Stomach (tissue), 9 donors: ENCODE results near the gene ZNF431. TPM values are rescaled to one million over a fixed set of nuclear protein-coding genes. Genes with fewer than 3 reads are reported as not detected.

Experiments
- DNase-seq, 2 donors: peaks; one replicate each; pipeline versions ENCODE4 v3.0.0 to v3.0.0-alpha.2; 2013 to 2019
- H3K27ac ChIP-seq, 5 donors: fragments of 200-600 bp in 4 of 5; sonication (generic) in 4 of 5; one replicate each; pipeline ENCODE4 v1.5.1; 2013 to 2019; ENCODE audit warnings: mild to moderate bottlenecking in 1 of 5, moderate library complexity in 1 of 5
- H3K27me3 ChIP-seq, 3 donors: fragments of 200-600 bp; sonication (generic); one replicate each; pipeline ENCODE4 v1.5.1; 2017 to 2019; ENCODE audit warnings: mixed run types in 1 of 3
- H3K36me3 ChIP-seq, 4 donors: fragments of 200-600 bp; sonication (generic); 1 replicate in 3 of 4; 2 replicates in 1 of 4; pipeline ENCODE4 v1.5.1; 2016 to 2019
- H3K4me1 ChIP-seq, 4 donors: fragments of 200-600 bp; sonication (generic); one replicate each; pipeline ENCODE4 v1.5.1; 2016 to 2019
- H3K4me3 ChIP-seq, 4 donors: fragments of 200-600 bp; sonication (generic) in 3 of 4; one replicate each; pipeline ENCODE4 v1.5.1; 2016 to 2019; ENCODE audit warnings: mild to moderate bottlenecking in 1 of 4
- H3K9me3 ChIP-seq, 4 donors: fragments of 200-600 bp; sonication (generic); one replicate each; pipeline ENCODE4 v1.5.1; 2016 to 2019
- CTCF ChIP-seq, 7 experiments: fragments of 450-650 bp in 4 of 7; fragments of 200-600 bp in 3 of 7; sonication (generic) in 3 of 7; IDR thresholded peaks; one replicate each; pipeline ENCODE4 v1.5.1; 2016 to 2019; ENCODE audit warnings: antibody characterized with exemption in 7 of 7, control low read depth in 2 of 7, mild to moderate bottlenecking in 1 of 7
- EP300 ChIP-seq: sonication (generic); formaldehyde crosslinking; IDR thresholded peaks from one replicate; pipeline ENCODE4 v1.6.1; 2017; ENCODE audit warnings: antibody characterized with exemption
- POLR2A ChIP-seq, 4 donors: fragments of 450-650 bp; IDR thresholded peaks; one replicate each; pipeline ENCODE4 v1.6.1; 2016; ENCODE audit warnings: antibody characterized with exemption in 4 of 4, control low read depth in 2 of 4, mild to moderate bottlenecking in 1 of 4, moderate library complexity in 1 of 4
- POLR2AphosphoS5 ChIP-seq, 3 donors: sonication (generic); formaldehyde crosslinking; IDR thresholded peaks; one replicate each; pipeline ENCODE4 v1.6.1; 2016; ENCODE audit warnings: antibody characterized with exemption in 3 of 3
- WGBS, 5 donors: extraction: QIAGEN DNeasy Blood & Tissue Kit in 3 of 5; methylation state at CpG; one replicate each; pipeline versions ENCODE4 v1.1.5 to v1.1.7; 2013 to 2018; 5-methylcytosine and 5-hydroxymethylcytosine counted together
- intact Hi-C: fragments of 100-400 bp; cut with DNase I; formaldehyde crosslinking; loops from one replicate; pipeline ENCODE4 v1.15.1; 2023; ENCODE audit warnings: low total_unique reads
- polyA plus RNA-seq, 3 donors: library from polyadenylated mRNA; stranded (reverse); fragments of 200-250 nt; gene quantifications; one replicate each; pipeline ENCODE4 v1.2.3, GENCODE V29; 2013
- total RNA-seq, 5 donors: library from RNA; depleted of rRNA; stranded (reverse); fragments of >200 nt; gene quantifications; one replicate each; pipeline versions ENCODE4 v1.1.0 to v1.2.3, GENCODE V29; 2014 to 2016
- donor health status: healthy with polysubstance abuse.
- donor health status: Bipolar disorder and iron deficiency.
- donor health status: healthy.

The ZNF431 gene
- total and polyA plus RNA-seq, 8 donors: 2.0 to 55.4 (median 5.8) TPM

DNA sequence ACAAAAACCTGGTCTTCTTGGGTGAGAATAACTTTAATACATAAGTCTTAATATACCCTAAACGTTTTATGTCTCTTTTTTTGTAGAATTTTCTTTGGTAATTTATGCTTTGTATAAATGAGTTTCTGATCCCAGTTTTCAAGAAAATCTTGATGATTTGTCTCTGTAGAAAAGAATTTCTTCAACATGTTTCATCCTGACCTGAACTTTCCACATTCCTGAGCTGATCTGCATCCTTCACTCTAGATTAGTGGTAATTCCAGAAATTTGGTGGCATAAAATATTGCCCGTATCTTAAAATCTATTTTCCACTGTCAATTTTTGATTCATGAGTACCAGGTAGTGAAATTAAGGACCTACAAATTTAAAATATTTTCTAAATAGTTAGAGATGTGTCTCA is 43.5 kb upstream of the ZNF431 start:
- peaks cover 0 to 28% (median 12%) of the 10 kb centered on the region in 4 donors for H3K36me3 ChIP-seq
- no peaks in the 10 kb centered on the region for H3K27me3 ChIP-seq
- no peak overlapping the region for H3K4me3 ChIP-seq
- intact Hi-C loops: no loop called here
- no peaks in the 10 kb centered on the region for H3K4me1 ChIP-seq
- H3K27ac ChIP-seq: no peak overlapping the region
- no peaks in the 10 kb centered on the region for H3K9me3 ChIP-seq
- DNase-seq: no peak
- TF ChIP-seq POLR2A (IDR thresholded peaks at IDR 0.05) (no peak), CTCF (IDR thresholded peaks at IDR 0.05) (no peak)
- WGBS, 5 donors: 69 to 96% (median 93%) methylated on average over 2 of the region's 2 CpGs

GRCh38 chr19:21101521-21102242 is 40.2 kb upstream of the ZNF431 start:
- Histone ChIP-seq H3K27ac (no peak overlapping the region), H3K4me1 (no peaks in the 10 kb centered on the region), H3K27me3 (no peaks in the 10 kb centered on the region), H3K4me3 (no peak overlapping the region), H3K9me3 (no peaks in the 10 kb centered on the region), H3K36me3 (peaks cover 0 to 55% (median 27%) of the 10 kb centered on the region in 4 donors)
- intact Hi-C loops: no loop called here
- peak in 1 of 2 donors; percentile 31 for DNase-seq
- no peak for TF ChIP-seq CTCF (IDR thresholded peaks at IDR 0.05)
- no peak for TF ChIP-seq POLR2A (IDR thresholded peaks at IDR 0.05)
- TF ChIP-seq EP300: no peak
- TF ChIP-seq POLR2AphosphoS5 (IDR thresholded peaks at IDR 0.05): no peak
- WGBS, 5 donors: 70 to 90% (median 85%) methylated on average over 2 of the region's 2 CpGs

DNA sequence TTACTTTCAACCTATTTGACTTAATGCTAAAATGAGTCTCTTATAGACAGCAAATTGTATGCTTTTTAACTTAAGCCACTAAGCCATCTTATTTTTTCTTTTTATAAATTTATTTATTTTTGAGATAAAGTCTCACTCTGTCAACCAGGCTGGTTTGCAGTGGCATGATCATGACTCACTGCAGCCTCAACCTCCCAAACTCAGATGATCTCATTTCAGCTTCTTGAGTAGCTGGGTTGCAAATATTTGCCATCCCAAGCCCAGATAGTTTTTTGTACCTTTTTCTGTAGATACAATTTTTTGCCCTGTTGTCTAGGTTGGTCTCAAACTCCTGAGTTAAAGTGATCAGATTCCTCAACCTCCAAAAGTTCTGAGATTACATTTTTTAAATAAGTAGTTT is 32.7 kb upstream of the ZNF431 start:
- TF ChIP-seq POLR2A (IDR thresholded peaks at IDR 0.05) (no peak), EP300 (no peak), POLR2AphosphoS5 (IDR thresholded peaks at IDR 0.05) (no peak), CTCF (IDR thresholded peaks at IDR 0.05) (no peak)
- H3K27ac ChIP-seq: no peak overlapping the region

GRCh38 chr19:21110183-21110582 is 31.7 kb upstream of the ZNF431 start:
- no peak overlapping the region for H3K4me3 ChIP-seq
- no peaks in the 10 kb centered on the region for H3K27me3 ChIP-seq
- intact Hi-C loops: no loop called here
- H3K36me3 ChIP-seq: peaks cover 0 to 45% (median 13%) of the 10 kb centered on the region in 4 donors
- TF ChIP-seq POLR2AphosphoS5 (IDR thresholded peaks at IDR 0.05): no peak
- TF ChIP-seq EP300: no peak
- TF ChIP-seq POLR2A (IDR thresholded peaks at IDR 0.05): no peak
- H3K4me1 ChIP-seq: no peaks in the 10 kb centered on the region
- peaks cover 0 to 36% (median 14%) of the 10 kb centered on the region in 4 donors for H3K9me3 ChIP-seq
- 47 to 74% (median 61%) methylated on average over 1 of the region's 1 CpG for WGBS, 5 donors
- DNase-seq: no peak
- H3K27ac ChIP-seq: no peak overlapping the region

More for the DNA sequence above, 32.7 kb upstream of the ZNF431 start:
- Histone ChIP-seq H3K27me3 (no peaks in the 10 kb centered on the region), H3K36me3 (peaks cover 0 to 48% (median 17%) of the 10 kb centered on the region in 4 donors), H3K9me3 (peaks cover 0 to 30% (median 13%) of the 10 kb centered on the region in 4 donors), H3K4me3 (no peak overlapping the region), H3K4me1 (no peaks in the 10 kb centered on the region)
- intact Hi-C loops: no loop called here
- DNase-seq: no peak

- H3K4me1 ChIP-seq: no peaks in the 10 kb centered on the region
- peaks cover 15 to 53% (median 30%) of the 10 kb centered on the region in 4 donors for H3K36me3 ChIP-seq
- H3K4me3 ChIP-seq: no peak overlapping the region
- TF ChIP-seq POLR2AphosphoS5 (IDR thresholded peaks at IDR 0.05) (no peak), POLR2A (IDR thresholded peaks at IDR 0.05) (no peak), CTCF (IDR thresholded peaks at IDR 0.05) (no peak), EP300 (no peak)
- no peaks in the 10 kb centered on the region for H3K27me3 ChIP-seq
- H3K9me3 ChIP-seq: peaks cover 0 to 73% (median 22%) of the 10 kb centered on the region in 4 donors
- no peak for DNase-seq
- intact Hi-C loops: no loop called here
- no peak overlapping the region for H3K27ac ChIP-seq
Measured at GRCh38 chr19:21115430-21115829, 26.4 kb upstream of the ZNF431 start.
